Fibroblast of lung (primary cell): ENCODE measurements around the gene SEC14L2. TPM values are rescaled to one million over a fixed set of nuclear protein-coding genes. Genes with fewer than 3 reads are reported as not detected.

ENCODE experiments used
- DNase-seq, 2 donors: peaks; one replicate each; pipeline versions ENCODE4 v3.0.0 to v3.0.0-alpha.2; 2010; ENCODE audit warnings: low read depth in 2 of 2
- H2AFZ ChIP-seq: 2 replicates; pipeline ENCODE4 v1.5.1; 2012; ENCODE audit warnings: low read length, control low read depth, inconsistent platforms
- H3K27ac ChIP-seq: 2 replicates; pipeline ENCODE4 v1.5.1; 2011; ENCODE audit warnings: low read length, control low read depth; ENCODE audit not compliant: insufficient read depth
- H3K27me3 ChIP-seq: 2 replicates; pipeline ENCODE4 v1.5.1; 2011; ENCODE audit warnings: mild to moderate bottlenecking, low read length; ENCODE audit not compliant: control insufficient read depth, insufficient read depth
- H3K36me3 ChIP-seq: 2 replicates; pipeline ENCODE4 v1.5.1; 2011; ENCODE audit warnings: low read length; ENCODE audit not compliant: control insufficient read depth, insufficient read depth
- H3K4me1 ChIP-seq: 2 replicates; pipeline ENCODE4 v1.5.1; 2011; ENCODE audit warnings: low read length; ENCODE audit not compliant: control insufficient read depth, insufficient read depth; ENCODE audit errors: extremely low read depth
- H3K4me2 ChIP-seq: 2 replicates; pipeline ENCODE4 v1.5.1; 2011; ENCODE audit warnings: low read length, control low read depth; ENCODE audit not compliant: insufficient read depth; ENCODE audit errors: extremely low read depth
- H3K4me3 ChIP-seq, 4 experiments: fragments of 200-600 bp in 1 of 4; sonication (generic) in 1 of 4; replicated peaks in 1 of 4; 2 replicates each; pipeline ENCODE4 v1.5.1; 2011 to 2016; ENCODE audit warnings: low read length in 4 of 4, low read depth in 3 of 4, mild to moderate bottlenecking in 3 of 4, control low read depth in 2 of 4, inconsistent platforms in 1 of 4, mixed read lengths in 1 of 4; ENCODE audit not compliant: insufficient read depth in 1 of 4; ENCODE audit errors: control extremely low read depth in 1 of 4
- H3K79me2 ChIP-seq: 2 replicates; pipeline ENCODE4 v1.5.1; 2012; ENCODE audit warnings: mild to moderate bottlenecking, low read length, inconsistent platforms; ENCODE audit not compliant: control insufficient read depth, insufficient read depth
- H3K9ac ChIP-seq: 2 replicates; pipeline ENCODE4 v1.5.1; 2011; ENCODE audit warnings: mild to moderate bottlenecking, low read length, control low read depth; ENCODE audit not compliant: insufficient read depth
- H3K9me3 ChIP-seq: 2 replicates; pipeline ENCODE4 v1.5.1; 2012; ENCODE audit warnings: low read depth, low read length; ENCODE audit not compliant: control insufficient read depth, insufficient read depth
- H4K20me1 ChIP-seq: 2 replicates; pipeline ENCODE4 v1.5.1; 2011; ENCODE audit warnings: low read length; ENCODE audit not compliant: control insufficient read depth, insufficient read depth; ENCODE audit errors: extremely low read depth
- EZH2 ChIP-seq: IDR thresholded peaks from 2 replicates; pipeline ENCODE4 v1.5.1; 2012; ENCODE audit warnings: low read length, control low read depth, mild to moderate bottlenecking; ENCODE audit errors: missing control alignments
- polyA plus RNA-seq, 2 donors: library from polyadenylated mRNA; depleted of rRNA in 1 of 2; stranded (reverse) in 1 of 2; unstranded in 1 of 2; fragments of >200 nt; gene quantifications; 2 replicates each; pipeline ENCODE4 v1.2.1, GENCODE V29; 2011 to 2012; ENCODE audit warnings: missing spikeins in 1 of 2
- total RNA-seq: library from RNA; depleted of rRNA; stranded (reverse); fragments of >200 nt; gene quantifications from 2 replicates; pipeline ENCODE4 v1.2.1, GENCODE V29; 2014
- TF ChIP-seq, protein P1 (sequence below), 2 donors: IDR thresholded peaks in 1 of 2; conservative IDR thresholded peaks in 1 of 2; 1 replicate in 1 of 2; 2 replicates in 1 of 2; pipeline ENCODE4 v1.5.1; 2011 to 2012; ENCODE audit warnings: low read length in 2 of 2, control low read depth in 1 of 2, inconsistent platforms in 1 of 2, low read depth in 1 of 2, mild to moderate bottlenecking in 1 of 2

Gene SEC14L2
- total and polyA plus RNA-seq, 2 donors (not counting 1 experiment from before 2014, with no cell fraction given) = 5.8 to 10.2 TPM

- Histone ChIP-seq H3K79me2 (no peaks in the 10 kb centered on the region), H3K9me3 (no peaks in the 10 kb centered on the region), H3K27ac (no peak overlapping the region), H4K20me1 (no peaks in the 10 kb centered on the region), H3K4me2 (no peak overlapping the region), H2AFZ (no peak overlapping the region), H3K27me3 (no peaks in the 10 kb centered on the region), H3K4me3 (no peak overlapping the region), H3K9ac (no peak overlapping the region), H3K36me3 (no peaks in the 10 kb centered on the region), H3K4me1 (peaks cover 5% of the 10 kb centered on the region)
- DNase-seq = no peak
- no peak for TF ChIP-seq EZH2
- TF ChIP-seq, protein P1, sequence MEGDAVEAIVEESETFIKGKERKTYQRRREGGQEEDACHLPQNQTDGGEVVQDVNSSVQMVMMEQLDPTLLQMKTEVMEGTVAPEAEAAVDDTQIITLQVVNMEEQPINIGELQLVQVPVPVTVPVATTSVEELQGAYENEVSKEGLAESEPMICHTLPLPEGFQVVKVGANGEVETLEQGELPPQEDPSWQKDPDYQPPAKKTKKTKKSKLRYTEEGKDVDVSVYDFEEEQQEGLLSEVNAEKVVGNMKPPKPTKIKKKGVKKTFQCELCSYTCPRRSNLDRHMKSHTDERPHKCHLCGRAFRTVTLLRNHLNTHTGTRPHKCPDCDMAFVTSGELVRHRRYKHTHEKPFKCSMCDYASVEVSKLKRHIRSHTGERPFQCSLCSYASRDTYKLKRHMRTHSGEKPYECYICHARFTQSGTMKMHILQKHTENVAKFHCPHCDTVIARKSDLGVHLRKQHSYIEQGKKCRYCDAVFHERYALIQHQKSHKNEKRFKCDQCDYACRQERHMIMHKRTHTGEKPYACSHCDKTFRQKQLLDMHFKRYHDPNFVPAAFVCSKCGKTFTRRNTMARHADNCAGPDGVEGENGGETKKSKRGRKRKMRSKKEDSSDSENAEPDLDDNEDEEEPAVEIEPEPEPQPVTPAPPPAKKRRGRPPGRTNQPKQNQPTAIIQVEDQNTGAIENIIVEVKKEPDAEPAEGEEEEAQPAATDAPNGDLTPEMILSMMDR (conservative IDR thresholded peaks at IDR 0.05 in 1 of 2, IDR thresholded peaks at IDR 0.05 in 1 of 2; ENCODE audit: low read depth in 1 of 2, low read length in 2 of 2) = no peak
Measured at GRCh38 chr22:30441088-30441487, 44.3 kb downstream of the SEC14L2 start.

DNA sequence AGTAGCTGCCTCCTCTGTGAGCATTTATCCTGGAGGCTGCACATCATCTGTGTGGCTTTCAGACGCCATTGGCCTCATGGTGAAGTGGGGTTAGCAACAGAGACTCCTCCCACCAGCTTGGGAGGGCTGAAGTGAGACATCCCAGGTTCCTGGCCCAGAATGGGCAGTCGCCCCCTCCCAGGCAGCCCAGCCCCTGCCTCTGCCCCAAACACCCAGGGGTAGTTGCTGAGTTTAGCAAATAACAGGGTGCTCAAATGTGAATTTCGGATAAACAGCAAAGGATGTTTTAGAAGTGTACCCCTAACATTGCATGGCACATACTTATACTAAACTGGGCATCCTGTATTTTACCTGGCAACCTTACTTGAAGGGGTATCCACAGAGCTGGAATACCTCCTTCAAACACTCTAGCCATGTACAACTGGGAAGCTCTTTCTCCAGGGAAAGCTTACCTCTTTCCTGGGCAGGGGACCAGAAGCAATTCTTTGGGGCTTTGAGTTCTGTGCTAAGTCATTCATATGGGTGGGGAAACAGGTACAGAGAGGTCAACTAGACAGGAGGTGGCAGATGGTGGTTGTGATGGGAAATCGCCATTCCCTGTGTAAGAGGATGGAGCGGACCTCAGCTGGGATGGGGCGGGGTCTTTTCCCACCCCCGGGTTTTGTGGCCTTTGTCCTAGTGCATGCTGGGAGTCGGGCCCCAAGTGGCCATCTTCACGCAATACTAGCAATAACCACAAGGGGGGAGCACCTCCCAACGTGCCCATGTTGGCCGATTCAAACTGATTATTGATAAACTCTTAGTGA is 48.0 kb downstream of the SEC14L2 start:
- H3K9ac ChIP-seq = no peak overlapping the region
- H3K4me1 ChIP-seq = peaks cover 5% of the 10 kb centered on the region
- no peaks in the 10 kb centered on the region for H3K36me3 ChIP-seq
- peak; percentile 51 to 59 for DNase-seq
- TF ChIP-seq, protein P1 (conservative IDR thresholded peaks at IDR 0.05 in 1 of 2, IDR thresholded peaks at IDR 0.05 in 1 of 2; ENCODE audit: low read depth in 1 of 2, low read length in 2 of 2) = peak; percentile 69 to 71
- TF ChIP-seq EZH2 = no peak
- no peaks in the 10 kb centered on the region for H3K79me2 ChIP-seq
- no peak overlapping the region for H3K4me2 ChIP-seq
- peak overlapping the region; percentile 9 for H2AFZ ChIP-seq
- H3K27ac ChIP-seq = no peak overlapping the region
- H3K27me3 ChIP-seq = no peaks in the 10 kb centered on the region
- H4K20me1 ChIP-seq = no peaks in the 10 kb centered on the region
- H3K9me3 ChIP-seq = no peaks in the 10 kb centered on the region
- H3K4me3 ChIP-seq = peak overlapping the region in 1 of 4 experiments; percentile 11

DNA sequence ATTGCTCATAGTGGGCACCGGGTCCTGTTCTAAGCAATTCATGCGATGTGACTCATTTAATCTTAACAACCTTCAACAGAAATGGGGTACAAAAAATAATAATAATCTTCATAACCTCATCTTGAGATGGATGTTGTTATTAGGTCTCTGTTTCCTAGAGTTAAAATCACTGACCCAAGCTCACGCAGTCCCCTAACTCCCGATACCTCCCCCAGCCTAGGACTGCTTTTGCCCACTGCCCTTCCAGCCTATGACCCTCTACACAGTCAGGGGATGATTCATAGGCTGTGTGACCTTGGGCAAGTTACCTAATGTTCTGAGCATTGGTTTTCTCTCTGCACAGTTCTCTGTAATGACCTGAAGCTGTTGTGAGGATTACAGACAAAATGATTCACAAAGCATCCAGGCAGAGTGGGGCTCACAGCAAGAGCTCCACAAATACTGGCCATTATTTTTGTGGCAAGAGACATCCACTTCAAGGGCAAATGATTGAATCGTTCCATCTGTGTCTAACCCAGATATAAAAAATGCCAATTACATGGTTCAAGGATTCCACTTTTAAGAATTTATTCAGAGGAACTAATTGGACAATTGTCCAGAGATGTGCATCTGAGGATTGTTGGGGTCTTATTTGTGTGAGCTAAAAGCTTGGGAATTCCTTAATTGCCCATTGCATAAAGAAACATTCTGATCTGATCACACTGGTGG is 48.8 kb downstream of the SEC14L2 start:
- peak overlapping the region; percentile 23 for H3K4me2 ChIP-seq

More for the DNA sequence above, 48.8 kb downstream of the SEC14L2 start:
- no peak overlapping the region for H3K9ac ChIP-seq
- H3K79me2 ChIP-seq = no peaks in the 10 kb centered on the region
- TF ChIP-seq, protein P1 (conservative IDR thresholded peaks at IDR 0.05 in 1 of 2, IDR thresholded peaks at IDR 0.05 in 1 of 2; ENCODE audit: low read depth in 1 of 2, low read length in 2 of 2) = no peak
- TF ChIP-seq EZH2 = no peak
- H3K4me1 ChIP-seq = peaks cover 5% of the 10 kb centered on the region
- H4K20me1 ChIP-seq = no peaks in the 10 kb centered on the region
- no peaks in the 10 kb centered on the region for H3K36me3 ChIP-seq
- H3K27me3 ChIP-seq = no peaks in the 10 kb centered on the region
- no peak overlapping the region for H3K27ac ChIP-seq
- no peaks in the 10 kb centered on the region for H3K9me3 ChIP-seq
- peak; percentile 14 to 28 for DNase-seq
- H2AFZ ChIP-seq = no peak overlapping the region
- no peak overlapping the region for H3K4me3 ChIP-seq
